Heart right ventricle (tissue), 16 donors: ENCODE data around the gene SMPDL3B. TPM values are rescaled to one million over a fixed set of nuclear protein-coding genes. Genes with fewer than 3 reads are reported as not detected.

Experiments
- ATAC-seq, 8 donors: fragments of 200-7000 bp; cut with Tn5 transposase; one replicate each; pipeline ENCODE4 v1.9.1; 2020; ENCODE audit warnings: mild to moderate bottlenecking in 8 of 8, moderate library complexity in 8 of 8, moderate number of reproducible peaks in 1 of 8
- DNase-seq, 2 donors: peaks; one replicate each; pipeline ENCODE4 v3.0.0-alpha.2; 2020
- H3K27ac ChIP-seq, 10 donors: fragments of 200-600 bp; sonication (generic) in 2 of 10; one replicate each; pipeline versions ENCODE4 v1.5.0 to v1.8.0; 2020 to 2022; ENCODE audit warnings: mild to moderate bottlenecking in 3 of 10
- H3K27me3 ChIP-seq, 7 donors: fragments of 200-600 bp; one replicate each; pipeline ENCODE4 v1.8.0; 2021 to 2022; ENCODE audit warnings: mild to moderate bottlenecking in 2 of 7
- H3K36me3 ChIP-seq, 9 donors: fragments of 200-600 bp; sonication (generic) in 1 of 9; one replicate each; pipeline versions ENCODE4 v1.5.0 to v1.8.0; 2020 to 2022; ENCODE audit warnings: mild to moderate bottlenecking in 2 of 9
- H3K4me1 ChIP-seq, 9 donors: fragments of 200-600 bp; sonication (generic) in 1 of 9; one replicate each; pipeline versions ENCODE4 v1.5.0 to v1.8.0; 2020 to 2022; ENCODE audit warnings: mild to moderate bottlenecking in 4 of 9
- H3K4me3 ChIP-seq, 10 donors: fragments of 200-600 bp; sonication (generic) in 2 of 10; one replicate each; pipeline versions ENCODE4 v1.5.0 to v1.8.0; 2020 to 2022; ENCODE audit warnings: mild to moderate bottlenecking in 7 of 10, moderate library complexity in 2 of 10
- H3K9me3 ChIP-seq, 11 donors: fragments of 200-600 bp in 10 of 11; sonication (generic) in 2 of 11; one replicate each; pipeline versions ENCODE4 v1.5.0 to v1.8.0; 2013 to 2022; ENCODE audit warnings: mild to moderate bottlenecking in 2 of 11, control low read depth in 1 of 11, moderate library complexity in 1 of 11
- CTCF ChIP-seq, 9 donors: fragments of 200-600 bp; sonication (generic) in 2 of 9; IDR thresholded peaks; one replicate each; pipeline versions ENCODE4 v1.5.0 to v1.8.0; 2021 to 2022; ENCODE audit warnings: antibody characterized with exemption in 9 of 9, mild to moderate bottlenecking in 5 of 9, moderate library complexity in 1 of 9
- WGBS, 2 donors: extraction: QIAGEN DNeasy Blood & Tissue Kit; methylation state at CpG; one replicate each; pipeline ENCODE4 v1.1.7; 2013; ENCODE audit warnings: inconsistent platforms in 1 of 2; 5-methylcytosine and 5-hydroxymethylcytosine counted together
- intact Hi-C, 10 donors: fragments of 100-400 bp; cut with DNase I; formaldehyde crosslinking; loops; one replicate each; pipeline versions ENCODE4 v1.11.1 to v1.14.2; 2022
- polyA plus RNA-seq, 2 donors: library from polyadenylated mRNA; stranded (reverse); fragments of 200-250 nt; gene quantifications; one replicate each; pipeline ENCODE4 v1.2.3, GENCODE V29; 2013
- total RNA-seq, 10 donors: library from RNA; stranded (reverse); fragmentation: NEBNext Ultra II Directional in 3 of 10; extraction: Animal tissue kit (Norgen Biotek cat#: 25700) in 3 of 10; gene quantifications; one replicate each; pipeline versions ENCODE4 v1.2.1 to v1.2.4, GENCODE V29; 2021 to 2023
- donor health status: Arrhythmogenic right ventricular cardiomyopathy.
- donor health status: ischemic (EF 13 %, LVEDD 7.1; RV severe dilation, severe dysfunction).
- donor health status: healthy with polysubstance abuse.
- donor health status: DM: no; HTN: yes; CAD: no.
- donor health status: DM: no; HTN: no; CAD: no.
- donor health status: ischemic (EF 25% LVEDD 6.9; RV normal size, moderate dysfunction).
- donor health status: ischemic (EF 25% LVEDD 5.7; RV mildly dilated, moderate dysfunction).
- donor health status: healthy.
- donor health status: DM: yes; HTN: yes; CAD: no.
- donor health status: Ischemic cardiomyopathy.
- donor health status: ischemic (EF 35%, LVEDD 5.7; RV mildly dilated, moderate dysfunction).
- donor health status: nonischemic (EF 11% LVEDD 7.7; RV severe dilation, severe dysfunction).
- donor health status: DM: yes; HTN: yes; CAD: no.
- donor health status: PGD.
- donor health status: ischemic (EF 29% LVEDD 5.4; RV normal size, mild dysfunction).
- donor health status: nonischemic (EF 23%, LVEDD 6.1; RV moderate dilation, normal function).

Gene SMPDL3B
- total and polyA plus RNA-seq, 12 donors = 0.04 to 0.83 (median 0.50) TPM; not detected in 8

DNA sequence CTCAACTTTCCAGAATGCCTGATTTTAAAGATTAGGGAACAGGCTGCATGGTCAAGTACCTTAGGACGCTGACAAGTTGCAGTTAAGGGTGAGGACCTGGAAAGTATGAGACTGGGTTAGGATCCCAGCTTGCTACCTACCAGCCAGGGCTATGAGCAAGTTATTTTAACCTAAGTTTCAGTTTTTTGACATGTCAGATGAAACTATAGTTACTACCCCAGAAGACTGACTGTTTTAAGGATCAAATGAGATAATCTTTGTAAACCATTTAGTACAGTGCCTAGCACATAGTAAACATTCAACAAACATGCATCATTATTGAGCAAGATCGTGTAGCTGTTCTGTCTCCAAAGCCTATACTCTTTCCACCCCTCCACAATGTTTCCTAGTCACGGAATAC, 48.1 kb upstream of the SMPDL3B start:
- no peaks in the 10 kb centered on the region for H3K9me3 ChIP-seq
- no peak for ATAC-seq
- intact Hi-C loops = no loop called here
- DNase-seq = no peak
- H3K36me3 ChIP-seq = peaks cover 0 to 97% (median 4%) of the 10 kb centered on the region in 9 donors
- no peaks in the 10 kb centered on the region for H3K27me3 ChIP-seq
- H3K4me3 ChIP-seq = peak overlapping the region in 1 of 10 donors; percentile 41
- 86 to 89% methylated on average over 3 of the region's 3 CpGs for WGBS, 2 donors
- TF ChIP-seq CTCF (IDR thresholded peaks at IDR 0.05) = no peak
- H3K4me1 ChIP-seq = peaks cover 0 to 99% (median 0%) of the 10 kb centered on the region in 9 donors
- H3K27ac ChIP-seq = peak overlapping the region in 4 of 10 donors; percentile 20 to 96 (median 56)

DNA sequence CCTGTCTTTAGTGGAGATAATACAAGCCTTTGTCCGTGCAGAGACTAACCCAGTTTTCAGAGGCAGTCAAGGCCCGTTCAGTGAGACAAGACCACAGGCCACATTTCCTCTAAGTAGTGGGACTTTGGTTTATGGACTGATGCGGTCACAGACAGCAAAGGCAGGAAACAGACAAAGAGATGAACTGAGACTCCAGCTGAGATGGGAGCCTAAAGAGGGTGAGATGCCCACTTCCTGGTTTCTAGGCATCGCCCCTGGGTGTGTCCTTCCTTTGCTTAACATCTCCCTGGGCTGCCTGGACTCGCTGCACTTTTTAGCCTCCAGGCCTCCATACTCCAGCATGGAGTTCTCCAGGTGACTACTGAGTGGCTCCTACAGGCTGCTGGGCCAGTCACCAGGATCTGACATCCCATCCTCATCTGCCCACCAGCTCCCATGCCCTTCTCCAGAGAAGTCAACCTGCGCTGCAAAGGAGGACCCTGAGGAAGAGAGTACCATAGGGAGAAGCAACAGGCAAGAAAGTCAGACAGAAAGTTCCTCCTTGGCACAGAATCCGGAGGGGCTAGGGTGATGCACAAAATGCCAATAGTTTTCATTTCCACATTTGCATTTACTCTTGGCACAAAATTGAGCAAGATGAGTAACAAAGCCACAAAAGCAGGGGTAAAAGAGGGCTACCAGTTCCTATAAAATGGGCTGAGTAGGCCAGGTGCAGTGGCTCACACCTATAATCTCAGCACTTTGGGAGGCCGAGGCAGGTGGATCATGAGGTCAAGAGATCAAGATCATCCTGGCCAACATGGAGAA, 47.4 kb upstream of the SMPDL3B start:
- DNase-seq = no peak
- peak overlapping the region in 4 of 10 donors; percentile 20 to 96 (median 54) for H3K27ac ChIP-seq
- no peaks in the 10 kb centered on the region for H3K9me3 ChIP-seq
- H3K4me1 ChIP-seq = peaks cover 0 to 99% (median 0%) of the 10 kb centered on the region in 9 donors
- H3K4me3 ChIP-seq = peak overlapping the region in 1 of 10 donors; percentile 41
- 77 to 82% methylated on average over 8 of the region's 8 CpGs for WGBS, 2 donors
- intact Hi-C loops = no loop called here
- peak in 2 of 8 donors; percentile 9 to 25 for ATAC-seq
- no peak for TF ChIP-seq CTCF (IDR thresholded peaks at IDR 0.05)
- no peaks in the 10 kb centered on the region for H3K27me3 ChIP-seq
- H3K36me3 ChIP-seq = peaks cover 0 to 97% (median 8%) of the 10 kb centered on the region in 9 donors

DNA sequence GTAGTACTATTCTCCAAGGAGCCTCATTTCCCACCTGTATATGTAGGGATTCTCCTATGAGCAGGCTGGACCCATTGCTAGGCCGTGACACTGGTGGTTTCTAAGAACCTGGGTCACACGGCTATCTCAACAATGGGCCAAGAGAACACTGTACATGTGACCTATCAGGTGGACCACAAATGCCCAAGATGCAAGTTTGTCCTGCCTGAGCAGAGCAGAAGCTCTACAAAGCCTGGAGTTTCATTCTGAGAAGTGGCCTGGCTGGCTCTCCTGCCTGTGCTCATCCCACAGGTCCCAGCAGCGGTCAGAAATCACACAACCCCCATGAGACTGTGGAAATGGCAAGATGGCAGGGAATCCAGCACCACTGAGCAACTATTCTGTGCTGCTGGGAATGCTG, 45.3 kb upstream of the SMPDL3B start:
- Histone ChIP-seq H3K4me3 (no peak overlapping the region), H3K27me3 (no peaks in the 10 kb centered on the region), H3K9me3 (no peaks in the 10 kb centered on the region), H3K36me3 (peaks cover 0 to 97% (median 26%) of the 10 kb centered on the region in 9 donors), H3K27ac (peak overlapping the region in 1 of 10 donors; percentile 96), H3K4me1 (peaks cover 0 to 84% (median 0%) of the 10 kb centered on the region in 9 donors)
- DNase-seq (no peak), ATAC-seq (no peak)
- WGBS, 2 donors = 83 to 86% methylated on average over 3 of the region's 3 CpGs
- intact Hi-C loops = no loop called here
- no peak for TF ChIP-seq CTCF (IDR thresholded peaks at IDR 0.05)

GRCh38 chr1:27891196-27891889, 43.5 kb upstream of the SMPDL3B start:
- no peaks in the 10 kb centered on the region for H3K27me3 ChIP-seq
- H3K4me3 ChIP-seq = no peak overlapping the region
- intact Hi-C loops = no loop called here
- 81 to 82% methylated on average over 7 of the region's 7 CpGs for WGBS, 2 donors
- peak in 1 of 9 donors; percentile 36 for TF ChIP-seq CTCF (IDR thresholded peaks at IDR 0.05)
- peaks cover 0 to 100% (median 44%) of the 10 kb centered on the region in 9 donors for H3K36me3 ChIP-seq
- ATAC-seq (peak in 7 of 8 donors; percentile 46 to 78 (median 56)), DNase-seq (peak in 1 of 2 donors; percentile 40)
- H3K4me1 ChIP-seq = peaks cover 0 to 67% (median 0%) of the 10 kb centered on the region in 9 donors
- H3K27ac ChIP-seq = peak overlapping the region in 8 of 10 donors; percentile 2 to 96 (median 44)
- H3K9me3 ChIP-seq = no peaks in the 10 kb centered on the region
